GM18519 (cell line): Measurements from ENCODE around the gene PPP2R2C.

ENCODE experiments used
- ATAC-seq: cut with Tn5 transposase; IDR thresholded peaks from one replicate; pipeline ENCODE4 v1.9.1; 2021; ENCODE audit warnings: mild to moderate bottlenecking, moderate library complexity; ENCODE audit not compliant: unreplicated experiment, low FRiP score

The PPP2R2C gene

DNA sequence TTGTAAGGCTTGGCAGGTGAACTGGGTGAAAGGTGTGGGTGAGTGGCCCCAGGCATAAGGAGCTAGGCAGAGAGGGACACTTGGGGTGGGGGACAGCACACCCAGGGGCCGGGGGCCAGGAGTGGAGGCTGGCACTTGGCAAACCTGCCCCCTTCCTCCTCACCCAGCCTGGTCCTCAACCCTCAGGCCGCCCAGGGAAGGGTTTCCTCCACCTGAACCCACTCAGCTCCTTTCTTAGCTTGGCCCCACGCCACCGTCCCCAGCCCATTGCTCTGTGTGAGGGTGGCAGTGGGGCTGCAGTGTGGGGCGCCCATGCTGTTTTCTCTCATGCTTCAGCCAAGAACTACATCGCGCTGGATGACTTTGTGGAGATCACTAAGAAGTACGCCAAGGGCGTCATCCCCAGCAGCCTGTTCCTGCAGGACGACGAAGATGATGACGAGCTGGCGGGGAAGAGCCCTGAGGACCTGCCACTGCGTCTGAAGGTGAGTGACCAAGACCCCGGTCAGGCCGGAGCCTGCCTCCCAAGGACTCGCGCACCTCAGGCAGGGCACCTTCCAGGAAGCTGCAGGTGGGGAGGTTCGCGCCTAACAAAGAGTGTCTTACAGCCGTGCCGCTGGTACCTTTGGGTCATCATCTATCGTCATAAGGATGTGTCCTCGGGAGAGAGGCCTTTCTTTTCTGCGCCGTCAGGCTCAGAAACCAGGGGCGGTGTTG, 177.6 kb downstream of the PPP2R2C start:
- ATAC-seq: no peak

DNA sequence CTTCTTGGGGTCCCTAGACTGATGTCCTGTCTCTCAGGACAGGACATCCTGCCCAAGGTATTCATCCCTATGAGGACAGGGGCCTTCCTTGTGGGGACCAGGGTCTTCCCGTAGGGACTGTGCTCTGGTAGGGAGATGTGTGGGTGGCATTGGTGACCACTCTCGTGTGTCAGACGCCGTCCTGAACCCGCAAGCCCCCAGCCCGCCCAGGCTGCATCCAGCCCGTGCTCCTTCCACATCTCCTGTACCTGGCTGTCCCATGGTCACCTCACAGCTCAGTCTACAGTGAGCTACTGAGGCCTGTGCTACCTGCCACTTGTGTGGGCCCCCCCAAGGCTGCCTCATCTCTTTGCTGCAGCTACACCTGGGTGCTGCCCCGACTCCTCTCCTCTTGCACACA, 178.8 kb downstream of the PPP2R2C start:
- no peak for ATAC-seq

DNA sequence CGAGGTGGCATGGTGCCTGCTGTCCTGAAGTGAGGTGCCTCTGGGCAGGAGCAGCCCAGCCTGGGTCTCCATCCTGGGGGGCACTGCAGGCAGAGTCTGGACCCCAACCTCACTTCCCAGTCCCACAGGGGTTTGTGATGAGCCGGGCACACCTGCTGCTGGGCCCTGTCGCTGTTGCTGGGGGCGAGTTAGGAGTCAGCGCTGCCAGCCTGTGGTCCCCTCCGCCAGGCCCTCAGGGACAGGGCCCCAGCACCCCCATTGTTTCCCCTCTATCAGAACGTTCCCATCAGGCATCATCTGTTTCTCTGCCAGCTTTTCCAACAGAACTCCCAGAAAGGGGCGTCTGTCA, 179.3 kb downstream of the PPP2R2C start:
- no peak for ATAC-seq

DNA sequence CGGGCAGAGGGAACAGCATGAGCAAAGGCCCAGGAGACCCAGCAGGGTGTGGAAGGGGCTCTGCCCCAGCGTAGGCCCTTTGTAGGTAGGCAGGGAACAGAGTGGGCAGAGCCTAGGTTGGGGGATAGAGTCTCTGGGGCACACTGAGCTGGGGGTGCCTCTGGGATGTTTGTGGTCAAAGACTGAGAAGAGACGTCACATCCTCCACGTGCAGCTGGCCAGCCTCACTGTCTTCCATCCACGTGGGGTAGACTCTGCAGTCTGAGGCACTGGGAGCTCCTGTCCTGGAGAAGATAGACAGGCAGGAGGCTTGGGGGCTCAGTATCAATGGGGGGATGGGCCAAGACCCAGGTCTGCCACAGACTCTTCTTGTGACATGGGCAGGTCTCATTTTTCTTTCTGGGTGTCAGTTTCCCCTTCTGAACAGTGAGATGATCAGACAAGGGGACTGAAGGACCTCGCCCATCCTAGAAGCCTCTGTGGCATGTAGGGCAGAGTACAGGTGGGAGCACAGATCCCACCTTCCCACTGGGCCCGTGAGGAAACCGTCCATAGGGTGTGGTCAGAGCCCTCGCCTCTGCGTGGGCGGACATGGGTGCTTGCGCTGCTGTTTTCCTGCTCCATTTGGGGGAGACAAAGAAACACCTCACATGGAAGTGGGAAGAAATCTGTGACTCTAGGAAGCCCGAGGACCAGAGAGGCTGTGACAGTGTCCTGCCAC, 179.9 kb downstream of the PPP2R2C start:
- ATAC-seq: no peak

DNA sequence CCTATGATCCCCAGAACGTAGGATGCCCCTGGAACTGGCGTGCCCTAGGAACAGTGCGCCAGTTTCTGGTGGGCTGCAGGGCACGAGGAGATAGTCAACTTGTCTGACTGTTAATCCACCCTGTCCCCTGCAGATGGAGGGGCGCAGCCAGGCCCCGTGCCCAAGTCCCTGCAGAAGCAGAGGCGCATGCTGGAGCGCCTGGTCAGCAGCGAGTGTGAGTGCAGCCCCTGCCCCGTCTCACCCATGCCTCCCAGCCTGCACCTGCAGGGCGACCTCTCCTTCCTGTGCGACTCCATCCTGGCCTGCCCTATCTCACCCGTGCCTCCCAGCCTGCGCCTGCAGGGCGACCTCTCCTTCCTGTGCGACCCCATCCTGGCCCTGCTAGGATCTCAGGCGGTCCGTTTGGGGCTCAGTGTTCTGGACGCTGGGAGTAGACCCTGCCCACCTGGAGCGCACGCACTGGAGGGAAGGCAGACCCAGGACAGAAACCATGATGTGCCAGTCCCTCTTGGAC, 180.6 kb downstream of the PPP2R2C start:
- no peak for ATAC-seq

DNA sequence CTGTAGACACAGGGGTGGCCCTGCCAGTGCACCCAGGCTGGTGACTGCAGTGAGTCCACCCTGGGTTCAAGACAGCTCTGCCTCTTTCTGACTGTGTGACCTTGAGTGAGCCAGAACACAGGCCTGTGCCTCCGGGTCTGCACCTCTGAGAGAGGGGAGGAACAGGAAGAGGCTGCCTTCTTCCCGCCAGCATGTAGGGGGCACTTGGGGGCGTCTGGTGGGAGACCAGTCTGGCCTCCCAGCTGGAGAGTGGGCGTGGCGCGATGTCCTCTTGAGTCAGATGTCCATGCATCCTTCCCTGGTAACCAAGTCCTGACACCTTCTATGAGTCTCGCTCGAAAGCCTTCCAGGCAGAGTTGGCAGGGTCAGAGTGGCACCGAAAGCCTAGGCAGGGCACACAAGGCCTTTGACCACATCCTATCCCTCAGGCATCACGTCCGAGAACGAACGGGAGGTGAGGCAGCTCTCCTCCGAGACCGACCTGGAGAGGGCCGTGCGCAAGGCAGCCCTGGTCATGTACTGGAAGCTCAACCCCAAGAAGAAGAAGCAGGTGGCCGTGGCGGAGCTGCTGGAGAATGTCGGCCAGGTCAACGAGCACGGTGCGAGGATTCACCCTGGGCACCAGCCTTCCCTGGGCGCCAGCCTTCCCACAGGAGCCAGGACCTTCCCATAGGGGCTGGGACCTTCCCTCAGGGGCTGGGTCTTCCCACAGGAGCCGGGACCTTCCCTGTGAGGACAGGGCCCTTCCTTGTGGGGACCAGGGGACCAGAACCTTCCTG, 181.5 kb downstream of the PPP2R2C start:
- no peak for ATAC-seq

DNA sequence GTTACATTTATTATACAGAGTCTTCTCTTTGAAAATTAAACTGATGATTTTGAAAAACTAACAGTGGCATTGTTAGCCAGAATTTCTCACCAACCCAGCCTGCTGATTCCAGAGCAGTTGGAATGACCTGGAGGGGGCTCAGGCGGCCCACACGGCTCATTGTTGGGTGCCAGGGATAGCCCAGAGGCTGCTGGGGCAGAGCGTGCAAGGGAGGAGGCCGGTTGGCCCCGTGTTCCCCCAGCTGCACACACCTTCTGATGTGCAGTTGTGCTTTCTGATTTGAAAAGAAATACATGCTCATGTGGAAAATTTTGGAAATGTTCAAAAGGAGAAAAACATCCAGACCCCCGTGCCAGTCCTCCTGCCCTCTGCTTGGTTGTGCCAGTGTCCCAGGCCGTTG, 182.2 kb downstream of the PPP2R2C start:
- no peak for ATAC-seq

DNA sequence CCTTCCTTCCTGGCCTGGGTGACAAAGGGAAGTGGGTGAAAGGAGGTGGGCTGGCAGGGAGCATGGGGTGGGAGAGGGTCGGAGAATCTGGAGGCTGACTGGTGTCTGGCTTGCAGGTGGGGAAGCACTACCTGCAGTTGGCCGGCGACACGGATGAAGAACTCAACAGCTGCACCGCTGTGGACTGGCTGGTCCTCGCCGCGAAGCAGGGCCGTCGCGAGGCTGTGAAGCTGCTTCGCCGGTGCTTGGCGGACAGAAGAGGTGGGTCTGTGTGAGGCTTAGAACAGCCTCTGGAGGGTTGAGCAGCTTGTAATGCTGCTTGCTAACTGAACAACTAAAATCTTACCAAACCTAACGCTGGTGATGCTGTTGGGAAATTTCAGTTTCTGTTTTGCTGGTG, 183.5 kb downstream of the PPP2R2C start:
- ATAC-seq: no peak

DNA sequence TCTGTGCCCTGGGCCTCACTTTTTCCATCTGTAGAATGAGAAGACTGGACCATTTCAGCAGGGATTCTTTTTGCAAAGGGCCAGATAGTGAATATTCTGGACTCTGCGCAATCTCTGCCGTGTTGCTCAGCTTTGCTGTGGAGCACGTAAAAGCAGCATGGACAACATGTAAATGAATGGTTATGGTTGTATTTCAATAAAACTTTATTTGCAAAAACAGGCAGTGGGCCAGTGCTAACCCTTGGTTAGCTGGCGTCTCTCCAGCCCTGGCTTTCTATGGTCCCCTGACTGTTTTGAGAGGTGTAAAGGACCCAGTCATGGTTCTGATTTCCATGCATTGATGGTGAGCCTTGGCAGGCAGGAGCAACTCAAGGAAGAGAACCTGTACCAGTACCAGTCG, 184.1 kb downstream of the PPP2R2C start:
- ATAC-seq: no peak

DNA sequence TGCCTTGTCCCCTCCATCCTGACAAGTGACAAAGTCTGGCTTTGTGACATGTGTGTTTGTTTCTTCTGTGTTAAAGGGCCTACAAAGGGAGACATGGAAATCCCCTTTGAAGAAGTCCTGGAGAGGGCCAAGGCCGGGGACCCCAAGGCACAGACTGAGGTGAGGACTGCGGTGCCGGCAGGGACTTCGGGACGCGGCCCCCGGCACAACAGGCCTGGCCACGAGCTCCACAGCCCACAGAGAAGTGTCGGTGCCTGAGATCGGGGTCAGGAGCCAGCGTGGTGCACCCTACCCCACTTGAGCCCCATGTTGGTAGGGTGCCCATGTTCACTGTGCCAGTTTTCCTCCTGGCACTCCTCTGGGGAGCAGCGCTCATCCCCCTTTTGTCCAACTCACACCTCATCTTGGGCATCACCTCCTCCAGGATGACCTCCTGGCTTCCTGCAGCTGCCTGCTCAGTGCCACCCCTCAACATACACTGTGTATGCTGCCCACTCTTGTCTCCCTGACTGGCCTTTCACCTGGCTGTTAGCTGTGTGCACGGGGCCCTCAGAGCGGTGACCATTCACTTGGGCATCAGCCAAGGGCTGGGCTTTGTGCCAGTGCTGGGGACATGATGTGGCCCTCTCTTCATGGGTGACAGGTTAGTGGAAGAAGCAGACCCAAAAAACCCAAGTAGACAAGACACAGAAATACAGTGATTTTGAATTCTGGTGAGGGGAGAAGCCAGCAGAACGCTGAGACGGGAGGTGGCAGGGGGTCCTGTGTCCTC, 185.2 kb downstream of the PPP2R2C start:
- ATAC-seq: no peak

DNA sequence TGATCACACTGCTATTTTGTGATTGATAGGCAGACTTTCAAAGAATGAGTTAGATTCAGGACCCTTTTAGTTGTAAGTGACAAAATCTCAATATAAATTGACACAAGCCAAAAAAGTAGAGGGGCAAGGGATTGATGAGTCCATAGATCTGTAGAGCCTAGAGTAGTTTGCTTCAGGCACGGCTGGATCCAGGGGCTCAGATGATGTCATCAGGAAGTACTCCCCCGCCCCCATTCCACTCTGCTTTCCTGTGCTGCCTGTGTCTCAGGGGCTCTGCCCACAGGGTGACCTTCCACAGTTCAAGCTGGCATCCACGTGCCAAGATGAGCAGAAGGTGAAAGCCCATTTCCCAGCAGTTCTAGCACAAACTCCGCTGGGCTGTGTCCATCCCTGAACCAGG, 189.1 kb downstream of the PPP2R2C start:
- ATAC-seq: no peak

DNA sequence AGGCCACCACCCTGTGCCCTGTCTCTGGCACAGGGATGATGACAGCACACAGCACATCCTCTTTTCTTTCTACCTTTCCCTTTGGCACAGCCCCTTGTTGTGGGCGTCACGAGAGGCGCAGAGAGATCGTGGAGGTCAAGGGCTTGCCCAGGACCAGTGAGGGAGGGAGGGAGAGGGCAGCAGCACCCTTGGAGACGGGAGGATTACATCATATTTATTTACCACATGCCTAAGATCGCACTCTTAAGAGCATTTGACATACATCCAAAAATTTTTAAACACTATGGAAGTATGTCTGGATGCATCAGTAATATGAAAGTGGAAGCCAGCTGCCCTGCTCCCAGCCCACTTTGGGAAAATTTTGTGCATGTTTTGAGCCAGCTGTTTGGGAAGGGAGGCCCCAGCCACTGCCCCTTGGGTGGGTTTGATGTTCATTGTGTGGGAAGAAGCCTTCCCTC, 190.1 kb downstream of the PPP2R2C start:
- ATAC-seq: no peak

DNA sequence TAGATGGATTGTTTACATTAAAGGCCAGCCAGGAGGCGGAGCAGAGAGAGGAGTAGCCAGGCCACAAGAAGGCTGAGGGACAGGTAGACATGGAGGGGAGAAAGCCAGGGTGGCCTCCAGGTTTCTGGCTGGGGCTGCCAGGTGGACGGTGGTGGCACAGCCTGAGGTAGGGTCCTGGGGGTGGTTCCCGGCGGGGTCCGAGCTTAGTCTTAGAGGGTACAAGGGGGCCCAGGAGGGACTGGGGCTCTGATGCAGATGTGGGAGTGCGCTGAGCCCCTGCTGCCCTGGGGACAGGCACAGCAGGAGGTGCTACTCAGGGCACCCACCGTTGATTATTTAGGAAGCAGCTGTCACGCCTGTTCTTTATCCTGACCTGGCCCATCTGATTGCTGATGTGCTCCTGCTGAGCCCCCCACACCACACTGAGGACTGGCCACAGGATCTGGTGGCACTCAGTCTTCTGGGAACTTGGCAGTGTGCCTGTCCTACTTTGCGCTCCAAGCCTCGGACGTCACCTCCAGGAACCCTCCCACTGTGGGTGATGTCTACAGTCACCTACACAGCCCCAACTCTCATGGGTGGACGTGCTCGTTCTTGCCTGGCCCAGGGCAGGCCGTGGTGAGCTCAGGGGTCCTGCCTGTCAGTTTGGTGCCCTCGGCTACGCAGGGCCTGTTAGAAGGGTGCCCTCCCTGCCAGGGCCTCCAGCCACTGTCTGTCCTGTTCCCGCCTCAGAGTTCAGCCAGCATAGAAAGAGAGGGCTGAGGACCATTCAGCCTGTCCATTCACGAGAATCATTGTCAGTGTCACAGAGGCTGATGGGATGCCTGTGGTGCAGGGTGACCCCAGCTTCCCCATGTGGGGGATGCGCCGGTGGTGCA, 190.7 kb downstream of the PPP2R2C start:
- ATAC-seq: no peak

DNA sequence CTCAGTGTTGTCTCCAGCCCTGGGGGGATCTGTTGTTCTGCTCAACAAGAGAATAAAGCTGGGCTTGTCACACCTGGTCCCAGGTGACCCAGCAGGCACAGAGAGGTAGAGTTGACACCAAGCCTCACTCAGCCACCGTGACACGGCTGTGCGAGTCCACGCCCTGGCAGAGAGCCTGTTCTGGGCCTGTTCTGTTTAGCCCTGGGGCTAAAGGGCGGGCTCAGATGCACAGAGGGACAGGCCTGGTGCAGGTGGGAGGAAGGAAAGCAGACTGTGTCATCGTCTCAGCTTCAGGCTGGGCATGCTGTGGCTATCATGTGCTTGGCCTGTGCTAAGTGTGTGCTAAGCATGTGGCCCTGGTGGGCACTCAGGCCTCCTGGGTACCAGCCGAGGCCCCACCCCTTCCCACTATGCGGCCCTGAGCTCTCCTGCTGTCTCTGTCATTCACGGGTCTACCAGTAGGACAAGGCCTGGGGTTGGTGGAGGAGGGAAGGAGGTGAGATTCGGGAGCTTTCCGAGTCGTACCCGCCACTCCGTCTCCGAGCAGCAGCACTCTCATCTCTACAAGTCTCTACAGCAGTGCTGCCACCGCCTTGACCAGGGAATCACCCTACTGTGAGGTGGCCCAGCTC, 191.9 kb downstream of the PPP2R2C start:
- no peak for ATAC-seq

DNA sequence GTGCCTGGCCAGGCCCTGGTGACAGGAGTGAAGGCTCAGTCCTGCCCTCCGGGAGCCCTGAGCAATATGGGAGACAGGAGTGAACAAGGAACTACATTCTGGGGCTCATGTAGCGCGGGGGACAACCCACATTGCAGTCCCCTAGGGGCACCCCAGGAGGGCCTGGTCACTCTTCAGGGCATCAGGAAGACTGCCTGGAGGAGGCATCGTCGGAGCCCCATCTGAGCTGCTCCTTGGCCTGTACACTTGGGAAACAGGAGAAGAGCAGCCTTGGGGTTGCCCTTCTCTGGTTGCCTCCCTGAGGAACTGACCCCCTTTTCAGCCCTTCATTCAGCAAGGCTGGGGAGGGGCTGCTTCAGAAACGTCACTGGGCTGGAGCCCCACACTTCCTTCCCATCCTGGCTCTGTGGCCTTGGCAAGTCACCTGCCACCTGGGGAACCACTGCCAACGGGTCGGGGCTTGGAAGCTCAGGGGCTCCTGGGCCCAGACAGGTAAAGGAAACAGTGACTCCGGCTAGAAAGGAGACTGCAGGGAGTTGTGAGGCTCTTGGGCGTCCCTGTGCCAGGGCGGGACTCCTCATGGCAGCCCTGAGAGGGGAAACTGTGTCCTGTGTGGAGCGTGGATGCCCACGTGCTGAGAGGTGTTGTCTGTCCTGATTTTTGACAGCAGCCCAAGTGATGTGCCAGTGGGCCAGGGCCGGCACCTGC, 192.7 kb downstream of the PPP2R2C start:
- no peak for ATAC-seq

DNA sequence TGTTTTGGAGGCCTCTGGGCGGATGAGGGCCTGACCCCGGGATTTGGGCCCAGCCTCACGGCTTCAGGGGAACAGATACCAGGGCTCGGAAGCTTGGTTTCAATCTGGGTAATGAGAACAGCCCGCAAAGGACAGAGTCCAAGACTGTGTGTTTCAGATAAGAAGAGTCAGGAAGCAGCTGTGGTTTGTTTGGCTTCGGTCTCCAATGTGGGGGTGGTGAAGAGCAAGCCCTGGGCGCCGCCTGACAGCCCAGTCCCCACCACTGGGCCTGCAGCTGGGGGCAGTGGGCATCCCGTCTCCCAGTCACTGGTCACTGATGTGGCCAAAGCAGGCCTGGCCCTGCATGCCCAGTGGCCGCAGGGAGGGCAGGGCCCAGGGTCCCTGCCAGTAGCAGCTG, 193.6 kb downstream of the PPP2R2C start:
- peak; percentile 87 for ATAC-seq

DNA sequence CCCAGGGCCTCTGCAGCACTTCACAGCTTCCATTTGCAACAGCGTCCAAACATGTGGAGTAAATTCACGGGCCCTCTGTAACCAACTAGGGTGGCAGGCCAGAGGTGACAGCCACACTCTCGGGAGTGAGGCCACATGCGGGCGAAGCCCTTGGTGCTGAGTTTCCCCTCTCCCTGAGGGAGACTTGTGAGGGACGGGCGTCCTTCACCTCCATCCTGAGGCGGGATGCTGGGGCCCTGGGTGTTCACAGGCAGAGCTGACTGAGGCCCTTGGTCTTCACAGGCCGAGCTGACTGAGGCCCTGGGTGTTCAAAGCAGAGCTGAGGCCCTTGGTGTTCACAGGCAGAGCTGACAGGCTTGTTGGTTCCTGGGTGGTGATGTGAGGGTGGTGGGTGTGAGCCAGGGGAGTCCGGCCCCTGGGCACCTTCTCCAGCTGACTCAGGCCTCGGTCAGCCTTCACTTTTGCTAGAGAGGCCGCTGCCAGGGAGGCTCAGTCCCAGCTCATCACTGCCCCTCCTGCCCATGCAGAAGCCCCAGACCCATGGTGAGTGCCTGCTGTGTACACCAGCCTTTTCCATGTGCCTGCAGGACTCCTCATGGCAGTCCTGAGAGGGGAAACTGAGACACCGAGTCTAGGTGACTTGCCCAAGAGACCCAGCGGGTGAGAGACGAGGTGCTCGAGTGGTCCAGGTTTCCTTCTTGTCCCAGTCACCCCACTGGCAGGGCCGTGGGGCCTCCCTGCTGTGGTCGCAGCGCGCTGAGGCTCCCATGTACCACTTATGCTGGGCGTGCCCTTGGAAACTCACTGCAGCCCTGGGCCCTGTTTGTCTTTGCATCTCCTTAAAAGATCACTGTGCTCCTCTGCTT, 194.2 kb downstream of the PPP2R2C start:
- no peak for ATAC-seq
